CD1c-positive myeloid dendritic cell (primary cell): Measurements from ENCODE around the gene LRRC41.
"Not testable (repeated sequence)": the region's sequence is repeated elsewhere in the genome, so short reads cannot be mapped to it uniquely, and the experiment has no call there.

Experiments
- DNase-seq: peaks from one replicate; pipeline ENCODE4 v3.0.0-alpha.2; 2016; ENCODE audit errors: extremely low spot score

The LRRC41 gene

GRCh38 chr1:46303038-46303871, at the start of gene LRRC41, which contains the start of gene UQCRH:
Gene LRRC41 (minus strand): TSS chr1:46303616. CDS start chr1:46303322, 294 bp downstream.
Gene UQCRH (plus strand): TSS chr1:46303698. CDS start chr1:46303767, 69 bp downstream.
- peak; percentile 98 for DNase-seq

GRCh38 chr1:46352363-46352762, 48.9 kb upstream of the LRRC41 start:
- no peak for DNase-seq

- no peak for DNase-seq
Measured at GRCh38 chr1:46345281-46345680, 41.9 kb upstream of the LRRC41 start.

GRCh38 chr1:46344481-46344880, 41.1 kb upstream of the LRRC41 start:
- DNase-seq, result no peak

GRCh38 chr1:46343705-46344104, 40.3 kb upstream of the LRRC41 start:
- DNase-seq, result no peak

- no peak for DNase-seq
Measured at GRCh38 chr1:46343351-46343695, 39.9 kb upstream of the LRRC41 start.

GRCh38 chr1:46342677-46343350, 39.4 kb upstream of the LRRC41 start:
- no peak for DNase-seq

- DNase-seq, result no peak
Measured at GRCh38 chr1:46342084-46342656, 38.8 kb upstream of the LRRC41 start.

GRCh38 chr1:46341222-46342083, 38.0 kb upstream of the LRRC41 start:
- DNase-seq, result no peak

- peak; percentile 95 for DNase-seq
Measured at GRCh38 chr1:46340404-46341221, 37.2 kb upstream of the LRRC41 start, which contains the start of gene NSUN4. Gene NSUN4 (plus strand): TSS chr1:46340807. CDS start chr1:46340827, 20 bp downstream.

GRCh38 chr1:46337409-46337808, 34.0 kb upstream of the LRRC41 start:
- not testable (repeated sequence) for DNase-seq

- DNase-seq, result no peak
Measured at GRCh38 chr1:46335081-46335480, 31.7 kb upstream of the LRRC41 start.

- no peak for DNase-seq
Measured at GRCh38 chr1:46334030-46334384, 30.6 kb upstream of the LRRC41 start.

- DNase-seq, result peak; percentile 74
Measured at GRCh38 chr1:46333300-46334029, 30.0 kb upstream of the LRRC41 start.

GRCh38 chr1:46331786-46332540, 28.5 kb upstream of the LRRC41 start:
- not testable (repeated sequence) for DNase-seq

GRCh38 chr1:46330381-46330780, 27.0 kb upstream of the LRRC41 start:
- DNase-seq, result not testable (repeated sequence)

GRCh38 chr1:46329807-46330206, 26.4 kb upstream of the LRRC41 start:
- not testable (repeated sequence) for DNase-seq

- not testable (repeated sequence) for DNase-seq
Measured at GRCh38 chr1:46328182-46328581, 24.8 kb upstream of the LRRC41 start.
